Lung (tissue), 12 donors: ENCODE results near the gene SIN3B. TPM values are rescaled to one million over a fixed set of nuclear protein-coding genes. Genes with fewer than 3 reads are reported as not detected.

Experiments used
- ATAC-seq: fragments of 200-7000 bp; cut with Tn5 transposase; one replicate; pipeline ENCODE4 v1.9.1; 2020; ENCODE audit warnings: moderate number of reproducible peaks; ENCODE audit not compliant: insufficient read depth, low FRiP score
- DNase-seq, 3 donors: peaks; one replicate each; pipeline ENCODE4 v3.0.0-alpha.2; 2013 to 2017
- H3K27ac ChIP-seq, 2 donors: one replicate each; pipeline ENCODE4 v1.5.1; 2013; ENCODE audit warnings: mild to moderate bottlenecking in 2 of 2, moderate library complexity in 2 of 2, control low read depth in 1 of 2, inconsistent platforms in 1 of 2, low read depth in 1 of 2, low read length in 1 of 2
- H3K27me3 ChIP-seq, 3 donors: one replicate each; pipeline ENCODE4 v1.5.1; 2013; ENCODE audit warnings: low read length in 2 of 3; ENCODE audit not compliant: control insufficient read depth in 3 of 3, insufficient read depth in 3 of 3
- H3K36me3 ChIP-seq, 4 donors: one replicate each; pipeline ENCODE4 v1.5.1; 2013; ENCODE audit warnings: low read length in 4 of 4, mild to moderate bottlenecking in 1 of 4, moderate library complexity in 1 of 4; ENCODE audit not compliant: control insufficient read depth in 4 of 4, insufficient read depth in 4 of 4
- H3K4me1 ChIP-seq, 5 donors: one replicate each; pipeline ENCODE4 v1.5.1; 2013; ENCODE audit warnings: low read length in 5 of 5, mild to moderate bottlenecking in 2 of 5, moderate library complexity in 1 of 5; ENCODE audit not compliant: control insufficient read depth in 5 of 5, insufficient read depth in 5 of 5
- H3K4me3 ChIP-seq: one replicate; pipeline ENCODE4 v1.5.1; 2013; ENCODE audit warnings: mild to moderate bottlenecking, control low read depth, moderate library complexity
- H3K9ac ChIP-seq, 2 donors: one replicate each; pipeline ENCODE4 v1.5.1; 2013; ENCODE audit warnings: low read length in 2 of 2, control low read depth in 1 of 2; ENCODE audit not compliant: insufficient read depth in 1 of 2
- H3K9me3 ChIP-seq, 4 donors: one replicate each; pipeline ENCODE4 v1.5.1; 2013; ENCODE audit warnings: low read length in 3 of 4, mild to moderate bottlenecking in 1 of 4, moderate library complexity in 1 of 4; ENCODE audit not compliant: control insufficient read depth in 4 of 4, insufficient read depth in 3 of 4
- CTCF ChIP-seq: IDR thresholded peaks from 2 replicates; pipeline ENCODE4 v1.5.1; 2012; ENCODE audit warnings: mild to moderate bottlenecking; ENCODE audit errors: control extremely low read depth, extremely low read depth
- WGBS, 2 donors: extraction: QIAGEN DNeasy Blood & Tissue Kit; methylation state at CpG; one replicate each; pipeline ENCODE4 v1.1.7; 2013; 5-methylcytosine and 5-hydroxymethylcytosine counted together
- polyA plus RNA-seq, 2 donors: library from polyadenylated mRNA; stranded (reverse); fragments of 200-250 nt; gene quantifications; one replicate each; pipeline ENCODE4 v1.2.1, GENCODE V29; 2013
- total RNA-seq, 2 donors: library from RNA; depleted of rRNA in 1 of 2; stranded (reverse); fragments of >200 nt in 1 of 2; gene quantifications; one replicate each; pipeline ENCODE4 v1.2.1, GENCODE V29; 2014 to 2021
- donor health status: control.
- donor health status: control.
- donor health status: Bipolar disorder and iron deficiency.
- donor health status: healthy.
- donor health status: DM: yes; HTN: yes; CAD: no.

Gene SIN3B
- total and polyA plus RNA-seq, 4 donors = 29.5 to 63.9 (median 54.5) TPM

- H3K9ac ChIP-seq = no peak overlapping the region
- H3K27me3 ChIP-seq = no peaks in the 10 kb centered on the region
- ATAC-seq (no peak), DNase-seq (no peak)
- WGBS, 2 donors = 88 to 89% methylated on average over 4 of the region's 4 CpGs
- H3K27ac ChIP-seq = no peak overlapping the region
- peaks cover 0 to 7% (median 0%) of the 10 kb centered on the region in 5 donors for H3K4me1 ChIP-seq
- H3K9me3 ChIP-seq = no peaks in the 10 kb centered on the region
- TF ChIP-seq CTCF = no peak
- peaks cover 13 to 54% (median 42%) of the 10 kb centered on the region in 4 donors for H3K36me3 ChIP-seq
- no peak overlapping the region for H3K4me3 ChIP-seq
These were observed 7.8 kb downstream of the SIN3B start for GRCh38 chr19:16837035-16837362.

- H3K27me3 ChIP-seq = no peaks in the 10 kb centered on the region
- H3K36me3 ChIP-seq = peaks cover 10 to 58% (median 36%) of the 10 kb centered on the region in 4 donors
- no peak for DNase-seq
- H3K9me3 ChIP-seq = no peaks in the 10 kb centered on the region
- no peak for ATAC-seq
- TF ChIP-seq CTCF = no peak
- 93 to 95% methylated on average over 15 of the region's 15 CpGs for WGBS, 2 donors
- H3K27ac ChIP-seq = no peak overlapping the region
- no peak overlapping the region for H3K9ac ChIP-seq
- H3K4me3 ChIP-seq = no peak overlapping the region
- peaks cover 0 to 6% (median 0%) of the 10 kb centered on the region in 5 donors for H3K4me1 ChIP-seq
These were observed 12.3 kb downstream of the SIN3B start for GRCh38 chr19:16841391-16841926.

- 96 to 97% methylated on average over 16 of the region's 16 CpGs for WGBS, 2 donors
- Histone ChIP-seq H3K9ac (no peak overlapping the region), H3K27me3 (no peaks in the 10 kb centered on the region), H3K4me3 (no peak overlapping the region), H3K27ac (no peak overlapping the region), H3K36me3 (peaks cover 30 to 54% (median 34%) of the 10 kb centered on the region in 4 donors), H3K4me1 (no peaks in the 10 kb centered on the region), H3K9me3 (no peaks in the 10 kb centered on the region)
- TF ChIP-seq CTCF = no peak
- ATAC-seq = no peak
- DNase-seq = no peak
These were observed 17.7 kb downstream of the SIN3B start for GRCh38 chr19:16846901-16847300.

- no peak for TF ChIP-seq CTCF
- no peak overlapping the region for H3K9ac ChIP-seq
- no peaks in the 10 kb centered on the region for H3K4me1 ChIP-seq
- no peak overlapping the region for H3K27ac ChIP-seq
- no peaks in the 10 kb centered on the region for H3K27me3 ChIP-seq
- no peak for DNase-seq
- H3K4me3 ChIP-seq = no peak overlapping the region
- WGBS, 2 donors = 83 to 89% methylated on average over 6 of the region's 6 CpGs
- ATAC-seq = no peak
- no peaks in the 10 kb centered on the region for H3K9me3 ChIP-seq
- H3K36me3 ChIP-seq = peaks cover 31 to 55% (median 36%) of the 10 kb centered on the region in 4 donors
These were observed 18.2 kb downstream of the SIN3B start for GRCh38 chr19:16847430-16847829.
